PFSK-1 (cell line): Measurements from ENCODE around the gene TIGAR.

Source experiments
- FOXP2 ChIP-seq: optimal IDR thresholded peaks from 2 replicates; pipeline ENCODE3; 2011; ENCODE audit warnings: borderline replicate concordance, control low read depth, inconsistent platforms; ENCODE audit not compliant: insufficient read depth; ENCODE audit errors: extremely low read length, extremely low read depth
- POLR2AphosphoS5 ChIP-seq: IDR thresholded peaks from 2 replicates; pipeline ENCODE4 v1.6.1; 2012; ENCODE audit warnings: low read depth, mild to moderate bottlenecking, control low read depth, low read length, moderate library complexity
- REST ChIP-seq, 2 experiments: IDR thresholded peaks; 2 replicates each; pipeline versions ENCODE4 v1.6.1 to v1.8.0; 2011 to 2012; ENCODE audit warnings: low read depth in 2 of 2, low read length in 2 of 2, control low read depth in 1 of 2, inconsistent platforms in 1 of 2, mild to moderate bottlenecking in 1 of 2, moderate library complexity in 1 of 2; ENCODE audit not compliant: insufficient read depth in 1 of 2
- SIN3A ChIP-seq: IDR thresholded peaks from 2 replicates; pipeline ENCODE4 v1.6.1; 2012; ENCODE audit warnings: mild to moderate bottlenecking, low read length, moderate library complexity, borderline replicate concordance; ENCODE audit not compliant: insufficient read depth
- TAF1 ChIP-seq: IDR thresholded peaks from 2 replicates; pipeline ENCODE4 v1.6.1; 2012; ENCODE audit warnings: low read length, control low read depth, borderline replicate concordance; ENCODE audit not compliant: insufficient read depth

Gene TIGAR

GRCh38 chr12:4393211-4393610 lies 72.2 kb downstream of the TIGAR start:
- TF ChIP-seq POLR2AphosphoS5 (no peak), SIN3A (no peak), TAF1 (no peak), FOXP2 (no peak), REST (IDR thresholded peaks at IDR 0.05; ENCODE audit: insufficient read depth in 1 of 2, low read depth in 2 of 2, low read length in 2 of 2) (no peak)

DNA sequence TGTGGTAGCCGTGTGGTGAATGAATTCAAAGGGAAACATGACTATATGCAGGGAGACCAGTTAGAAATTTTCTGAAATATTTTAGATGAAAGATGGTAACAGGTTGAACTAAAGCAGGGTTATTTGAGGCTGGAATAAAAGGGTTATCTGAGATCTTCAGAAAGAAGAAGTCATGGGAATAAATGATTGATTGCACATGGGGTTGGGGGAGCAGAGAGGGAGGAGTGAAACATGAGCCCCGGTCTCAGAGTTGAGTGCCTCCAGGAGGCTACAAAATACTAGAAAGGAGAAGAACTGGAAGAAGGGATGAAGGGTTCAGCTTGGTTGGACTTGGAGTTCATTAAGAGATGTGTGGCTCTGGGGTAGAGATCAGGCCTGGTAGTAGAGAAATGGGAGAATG lies 74.8 kb downstream of the TIGAR start:
- TF ChIP-seq POLR2AphosphoS5 = no peak
- no peak for TF ChIP-seq TAF1
- no peak for TF ChIP-seq REST (IDR thresholded peaks at IDR 0.05; ENCODE audit: insufficient read depth in 1 of 2, low read depth in 2 of 2, low read length in 2 of 2)
- TF ChIP-seq FOXP2 = no peak
- no peak for TF ChIP-seq SIN3A

- TF ChIP-seq REST (IDR thresholded peaks at IDR 0.05; ENCODE audit: insufficient read depth in 1 of 2, low read depth in 2 of 2, low read length in 2 of 2) (no peak), TAF1 (no peak), POLR2AphosphoS5 (no peak), FOXP2 (no peak), SIN3A (no peak)
Measured at GRCh38 chr12:4401117-4401516, 80.1 kb downstream of the TIGAR start.

DNA sequence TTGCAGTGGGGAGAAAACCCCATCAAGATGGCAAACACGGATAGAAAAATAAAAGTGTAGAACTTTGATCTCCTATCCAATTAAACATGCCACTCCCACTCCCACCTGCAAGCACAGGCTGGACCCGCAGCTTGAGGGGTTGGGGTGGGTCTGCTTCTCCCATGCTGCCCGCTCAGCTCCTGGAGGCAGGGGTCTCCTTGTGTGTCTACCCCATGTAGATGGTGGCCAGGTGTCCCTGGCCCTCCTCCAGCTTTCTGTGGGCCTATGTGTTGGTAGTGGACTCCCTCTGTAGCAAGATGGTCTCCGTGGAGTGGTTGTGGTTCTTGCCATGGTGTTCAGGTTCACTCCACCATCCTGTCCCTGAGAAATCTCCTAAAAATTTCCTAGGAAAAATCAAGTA lies 82.0 kb downstream of the TIGAR start:
- TF ChIP-seq TAF1 = no peak
- TF ChIP-seq SIN3A = no peak
